A204.1 (cell line): ENCODE results near the gene CAST.

Experiments
- FAIRE-seq: peaks from 2 replicates; lab custom pipeline; 2012; peaks lifted over from hg19 to GRCh38; lab: Jason Lieb, UNC

Gene CAST

DNA sequence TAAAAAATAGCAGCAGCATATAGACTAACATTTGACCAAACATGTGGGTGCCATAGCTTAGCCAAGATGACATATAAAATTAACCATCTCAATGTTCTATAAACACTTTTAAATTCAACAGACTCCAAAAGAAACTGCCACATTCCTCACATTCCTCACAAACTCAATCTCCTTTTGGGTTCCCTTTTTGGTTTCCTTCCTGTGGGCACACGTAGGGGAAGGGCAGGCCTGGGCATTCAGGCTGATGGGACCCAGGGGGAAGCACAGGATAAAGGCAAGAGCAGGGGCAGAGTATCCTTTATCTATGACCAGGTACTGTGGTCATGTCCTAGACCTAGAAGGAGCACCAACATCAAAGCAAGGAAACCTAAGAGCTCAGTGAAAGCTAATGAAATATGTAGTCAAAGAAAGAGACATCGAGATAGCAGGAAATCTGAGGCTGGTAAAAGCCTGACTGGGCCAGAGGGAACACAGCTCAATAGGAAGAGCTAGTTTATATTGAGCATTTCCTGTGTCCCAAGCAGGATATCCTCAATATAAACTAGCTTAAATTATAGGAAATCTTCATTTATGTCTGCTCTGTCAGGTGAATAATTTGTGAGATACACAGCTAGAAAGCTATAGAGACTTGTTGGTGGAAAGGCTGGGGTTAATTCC, 159.2 kb downstream of the CAST start:
- FAIRE-seq: no peak

DNA sequence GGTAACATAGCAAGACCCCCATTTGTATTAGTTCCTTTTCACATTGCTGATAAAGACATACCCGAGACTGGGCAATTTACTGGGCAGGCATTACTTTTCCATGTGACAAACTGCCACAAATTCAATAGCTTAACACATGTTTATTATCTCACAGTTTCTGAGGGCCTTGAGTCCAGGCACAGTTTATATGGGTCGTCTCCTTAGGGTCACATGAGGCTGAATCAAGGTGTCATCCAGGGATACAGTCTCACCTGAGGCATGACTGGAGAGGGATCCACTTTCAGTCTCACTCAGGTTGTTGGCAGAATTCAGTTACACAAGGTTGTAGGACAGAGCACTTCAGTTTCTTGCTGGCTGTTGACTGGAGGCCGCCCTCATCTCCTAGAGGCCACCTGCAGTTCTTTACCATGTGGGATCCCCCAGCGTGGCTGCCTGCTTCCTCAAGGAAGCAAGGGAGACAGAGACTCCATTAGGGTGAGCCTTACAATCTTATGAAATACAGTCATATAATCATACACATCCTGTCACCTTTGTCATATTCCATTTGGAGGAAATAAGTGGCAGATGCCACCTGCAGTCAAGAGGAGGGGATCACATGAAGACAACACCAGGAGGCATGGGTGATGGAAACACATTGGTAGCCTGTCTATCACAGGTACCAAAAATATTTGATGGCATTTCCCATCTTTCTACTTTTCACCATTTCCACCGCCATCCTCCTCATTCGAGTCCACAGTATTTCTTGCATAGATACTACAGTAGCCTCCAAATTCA, 160.7 kb downstream of the CAST start:
- FAIRE-seq: no peak

DNA sequence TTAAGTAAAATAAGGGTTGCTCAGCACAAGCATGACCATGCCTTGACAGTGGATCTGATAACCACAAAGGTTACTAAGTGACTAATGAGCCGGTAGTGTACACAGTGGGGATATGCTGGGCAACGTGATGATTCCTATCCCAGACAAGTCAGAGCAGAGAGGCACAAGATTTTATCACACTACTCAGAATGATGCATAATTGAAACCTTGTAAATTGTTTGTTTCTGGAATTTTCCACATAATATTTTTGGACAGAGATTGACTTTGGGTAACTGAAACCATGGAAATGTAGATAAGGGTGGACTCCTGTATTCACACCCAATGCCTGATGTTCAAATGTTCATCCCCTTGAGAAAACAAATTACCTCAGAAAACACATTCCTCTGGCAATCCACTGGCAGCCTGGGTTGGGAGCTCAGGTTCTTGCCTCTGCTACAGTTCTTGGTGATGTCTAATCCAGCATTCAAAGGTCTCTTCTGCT, 161.8 kb downstream of the CAST start:
- FAIRE-seq: no peak
